ENCODE measurements around the gene HPS4. TPM values are rescaled to one million over a fixed set of nuclear protein-coding genes. Genes with fewer than 3 reads are reported as not detected.

HPS4 gene
- polyA plus RNA-seq, 1 experiment: 22.5 TPM

DNA sequence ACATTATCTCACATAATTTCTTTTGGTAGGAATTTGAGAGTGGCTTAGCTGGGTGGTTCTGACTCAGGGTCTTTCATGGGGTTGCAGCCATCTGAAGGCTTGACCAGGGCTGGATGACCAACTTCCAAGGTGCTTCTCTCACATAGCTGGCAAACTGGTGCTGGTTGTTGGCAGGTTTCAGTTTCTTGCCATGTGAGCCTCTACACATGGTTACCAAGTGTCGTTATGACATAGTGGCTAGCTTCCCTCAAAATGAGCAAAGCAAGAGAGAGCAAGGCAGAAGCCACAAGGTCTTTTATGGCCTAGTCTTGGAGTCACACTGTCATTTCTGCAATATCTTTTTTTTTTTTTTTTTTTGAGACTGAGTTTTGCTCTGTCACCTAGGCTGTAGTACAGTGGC lies 32.9 kb upstream of the HPS4 start:
- DNase-seq (ENCODE audit: low read depth): no peak
- H3K27me3 ChIP-seq (ENCODE audit: control insufficient read depth, insufficient read depth, low read length): no peaks in the 10 kb centered on the region
- ChIA-PET POLR2A (no interaction called here), CTCF (interaction anchor here (1.4 kb wide), 1 partner anchor 13 kb away, joined by 3 read pairs; no protein-coding TSS in a partner anchor)
- no peaks in the 10 kb centered on the region for H3K36me3 ChIP-seq (ENCODE audit: control insufficient read depth, insufficient read depth, low read length)
- TF ChIP-seq, protein P1, sequence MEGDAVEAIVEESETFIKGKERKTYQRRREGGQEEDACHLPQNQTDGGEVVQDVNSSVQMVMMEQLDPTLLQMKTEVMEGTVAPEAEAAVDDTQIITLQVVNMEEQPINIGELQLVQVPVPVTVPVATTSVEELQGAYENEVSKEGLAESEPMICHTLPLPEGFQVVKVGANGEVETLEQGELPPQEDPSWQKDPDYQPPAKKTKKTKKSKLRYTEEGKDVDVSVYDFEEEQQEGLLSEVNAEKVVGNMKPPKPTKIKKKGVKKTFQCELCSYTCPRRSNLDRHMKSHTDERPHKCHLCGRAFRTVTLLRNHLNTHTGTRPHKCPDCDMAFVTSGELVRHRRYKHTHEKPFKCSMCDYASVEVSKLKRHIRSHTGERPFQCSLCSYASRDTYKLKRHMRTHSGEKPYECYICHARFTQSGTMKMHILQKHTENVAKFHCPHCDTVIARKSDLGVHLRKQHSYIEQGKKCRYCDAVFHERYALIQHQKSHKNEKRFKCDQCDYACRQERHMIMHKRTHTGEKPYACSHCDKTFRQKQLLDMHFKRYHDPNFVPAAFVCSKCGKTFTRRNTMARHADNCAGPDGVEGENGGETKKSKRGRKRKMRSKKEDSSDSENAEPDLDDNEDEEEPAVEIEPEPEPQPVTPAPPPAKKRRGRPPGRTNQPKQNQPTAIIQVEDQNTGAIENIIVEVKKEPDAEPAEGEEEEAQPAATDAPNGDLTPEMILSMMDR (IDR thresholded peaks at IDR 0.05; ENCODE audit: insufficient read depth, low read depth, low read length): no peak
- H3K4me3 ChIP-seq (ENCODE audit: low read depth, low read length): no peak overlapping the region

DNA sequence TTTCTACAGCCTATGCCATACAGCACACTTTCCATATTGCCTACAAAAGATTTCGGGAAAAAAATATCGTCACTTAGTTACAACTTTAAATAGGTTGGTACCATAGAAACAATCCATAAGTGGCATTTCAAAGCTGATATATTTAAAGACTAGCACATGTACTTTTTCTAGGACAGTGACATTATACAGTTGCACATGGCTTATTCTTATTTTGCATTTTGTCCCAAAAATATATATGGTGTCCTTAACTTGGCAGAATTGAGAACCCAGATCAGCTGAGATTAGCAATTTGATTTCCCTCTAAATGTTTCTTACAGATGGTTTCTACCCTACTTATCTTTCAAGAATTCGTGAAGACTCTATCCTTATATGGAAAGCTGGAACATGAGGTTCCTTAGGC lies 32.3 kb upstream of the HPS4 start:
- no peak for DNase-seq (ENCODE audit: low read depth)
- Histone ChIP-seq H3K36me3 (ENCODE audit: control insufficient read depth, insufficient read depth, low read length) (no peaks in the 10 kb centered on the region), H3K27me3 (ENCODE audit: control insufficient read depth, insufficient read depth, low read length) (no peaks in the 10 kb centered on the region), H3K4me3 (ENCODE audit: low read depth, low read length) (no peak overlapping the region)
- POLR2A ChIA-PET: no interaction called here
- CTCF ChIA-PET: interaction anchor here (1.4 kb wide), 1 partner anchor 13 kb away, joined by 3 read pairs; no protein-coding TSS in a partner anchor
- TF ChIP-seq, protein P1 (IDR thresholded peaks at IDR 0.05; ENCODE audit: insufficient read depth, low read depth, low read length): no peak

DNA sequence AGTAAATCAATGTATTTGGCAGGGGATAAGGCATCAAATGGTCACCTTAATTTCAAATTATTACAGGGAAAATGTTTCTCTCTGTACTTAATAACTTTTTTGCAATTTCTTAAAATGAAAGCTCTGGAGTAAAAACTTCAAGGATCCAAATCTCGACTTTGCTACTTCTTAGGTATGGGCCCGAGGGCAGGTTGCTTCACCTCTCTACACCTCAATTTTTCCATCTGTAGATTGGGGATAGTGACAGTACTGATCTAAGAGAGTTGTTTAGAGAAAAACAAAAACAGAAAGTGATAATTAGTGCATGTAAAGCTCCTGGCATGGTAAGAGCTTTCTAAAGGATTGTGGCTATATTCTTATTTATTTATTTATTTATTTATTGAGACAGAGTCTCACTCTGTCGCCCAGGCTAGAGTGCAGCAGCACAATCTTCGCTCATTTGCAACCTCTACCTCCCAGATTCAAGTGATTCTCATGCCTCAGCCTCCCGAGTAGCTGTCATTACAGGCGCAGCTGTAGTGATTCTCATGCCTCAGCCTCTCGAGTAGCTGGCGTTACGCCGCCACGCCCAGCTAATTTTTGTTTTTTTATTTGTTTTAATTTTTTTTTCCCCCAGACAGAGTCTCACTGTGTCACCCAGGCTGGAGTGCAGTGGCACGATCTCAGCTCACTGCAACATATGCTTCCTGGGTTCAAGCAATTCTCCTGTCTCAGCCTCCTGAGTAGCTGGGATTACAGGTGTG lies 31.0 kb upstream of the HPS4 start:
- TF ChIP-seq, protein P1 (IDR thresholded peaks at IDR 0.05; ENCODE audit: insufficient read depth, low read depth, low read length): no peak
- H3K36me3 ChIP-seq (ENCODE audit: control insufficient read depth, insufficient read depth, low read length): 0 out of 2 replicates have a peak, but pooled peaks cover 3% of the 10 kb centered on the region
- ChIA-PET CTCF (interaction anchor here (1.0 to 1.5 kb wide), 3 partner anchors 12 to 151 kb away, joined by 4 to 7 read pairs (median 5); no protein-coding TSS in a partner anchor), POLR2A (no interaction called here)
- no peaks in the 10 kb centered on the region for H3K27me3 ChIP-seq (ENCODE audit: control insufficient read depth, insufficient read depth, low read length)
- DNase-seq (ENCODE audit: low read depth): no peak
- H3K4me3 ChIP-seq (ENCODE audit: low read depth, low read length): no peak overlapping the region

DNA sequence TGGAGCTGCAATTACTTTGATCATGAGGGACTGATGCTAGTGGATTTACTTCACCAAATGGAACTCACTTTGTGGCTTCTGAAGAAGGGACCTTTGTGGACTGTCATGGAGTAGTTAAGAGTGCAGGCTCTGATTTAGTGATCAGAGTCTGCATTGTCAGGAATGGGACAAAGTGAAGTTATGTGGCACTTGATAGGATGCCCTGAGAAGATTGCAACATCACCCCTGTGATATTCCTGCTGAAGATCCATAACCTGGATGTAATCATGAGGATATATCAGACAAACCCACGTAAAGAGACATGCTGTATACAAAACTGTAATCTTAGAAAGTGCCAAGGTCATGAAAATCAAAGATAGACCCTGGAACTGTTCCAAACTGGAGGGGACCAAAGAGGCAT lies 30.3 kb upstream of the HPS4 start:
- ChIA-PET POLR2A (no interaction called here), CTCF (interaction anchor here (1.2 to 1.6 kb wide), 2 partner anchors 11 to 19 kb away, joined by 5 to 6 read pairs; no protein-coding TSS in a partner anchor)
- TF ChIP-seq, protein P1 (IDR thresholded peaks at IDR 0.05; ENCODE audit: insufficient read depth, low read depth, low read length): no peak
- DNase-seq (ENCODE audit: low read depth): no peak
- Histone ChIP-seq H3K4me3 (ENCODE audit: low read depth, low read length) (no peak overlapping the region), H3K36me3 (ENCODE audit: control insufficient read depth, insufficient read depth, low read length) (peaks cover 6% of the 10 kb centered on the region; the same call in 1 of the 2 replicates), H3K27me3 (ENCODE audit: control insufficient read depth, insufficient read depth, low read length) (no peaks in the 10 kb centered on the region)

DNA sequence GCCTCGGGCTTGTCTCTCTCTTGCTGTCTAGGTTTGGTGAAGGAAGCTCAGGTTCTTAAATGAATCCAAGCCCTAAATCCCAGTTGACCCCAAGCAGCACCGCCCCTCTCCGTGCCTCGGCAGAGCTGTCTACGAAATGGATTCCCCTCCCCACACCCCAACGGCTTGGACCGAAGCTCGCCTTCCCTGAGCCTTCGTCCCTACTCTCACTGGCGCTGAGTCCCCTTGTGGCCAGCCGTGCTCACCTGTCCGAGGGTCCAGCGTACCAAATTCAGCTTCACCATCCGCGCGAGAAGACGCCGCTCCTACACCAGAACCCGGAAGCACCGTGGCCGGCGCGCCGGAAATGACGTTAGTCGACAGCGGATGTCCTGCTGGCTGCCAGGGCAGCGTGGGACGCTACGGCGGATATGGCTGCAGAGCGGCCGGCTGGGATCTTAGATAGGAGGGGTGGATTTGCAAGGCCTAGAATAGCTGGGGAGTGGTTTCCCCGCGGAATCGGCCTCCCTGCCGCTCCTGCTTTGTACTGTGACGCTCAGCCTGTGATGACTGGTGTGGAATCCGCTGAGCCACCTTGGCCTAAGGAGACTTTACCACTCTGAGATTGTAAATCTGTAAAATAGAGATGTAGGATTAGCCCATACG lies 28.7 kb upstream of the HPS4 start, which contains the start of gene TFIP11:
TFIP11 (minus strand) TSS at position 325 of the 645 bp plus-strand sequence. CDS start 2,201 bp downstream, outside the sequence.
- Histone ChIP-seq H3K36me3 (ENCODE audit: control insufficient read depth, insufficient read depth, low read length) (peaks cover 7% of the 10 kb centered on the region; the same call in 1 of the 2 replicates), H3K4me3 (ENCODE audit: low read depth, low read length) (peak within 1 kb of the TSS; percentile 84), H3K27me3 (ENCODE audit: control insufficient read depth, insufficient read depth, low read length) (no peaks in the 10 kb centered on the region)
- CTCF ChIA-PET: interaction anchor here (0.8 to 2.3 kb wide), 3 partner anchors 9 to 30 kb away, joined by 4 to 9 read pairs (median 6); no protein-coding TSS in a partner anchor
- TF ChIP-seq, protein P1 (IDR thresholded peaks at IDR 0.05; ENCODE audit: insufficient read depth, low read depth, low read length): peak; percentile 15; the same call in 1 of the 2 replicates
- DNase-seq (ENCODE audit: low read depth): peak; percentile 36
- POLR2A ChIA-PET: interaction anchor here (0.9 kb wide), 1 partner anchor 9 kb away, joined by 3 read pairs; no protein-coding TSS in a partner anchor
